ENCODE results near the gene SGSM2.

DNA sequence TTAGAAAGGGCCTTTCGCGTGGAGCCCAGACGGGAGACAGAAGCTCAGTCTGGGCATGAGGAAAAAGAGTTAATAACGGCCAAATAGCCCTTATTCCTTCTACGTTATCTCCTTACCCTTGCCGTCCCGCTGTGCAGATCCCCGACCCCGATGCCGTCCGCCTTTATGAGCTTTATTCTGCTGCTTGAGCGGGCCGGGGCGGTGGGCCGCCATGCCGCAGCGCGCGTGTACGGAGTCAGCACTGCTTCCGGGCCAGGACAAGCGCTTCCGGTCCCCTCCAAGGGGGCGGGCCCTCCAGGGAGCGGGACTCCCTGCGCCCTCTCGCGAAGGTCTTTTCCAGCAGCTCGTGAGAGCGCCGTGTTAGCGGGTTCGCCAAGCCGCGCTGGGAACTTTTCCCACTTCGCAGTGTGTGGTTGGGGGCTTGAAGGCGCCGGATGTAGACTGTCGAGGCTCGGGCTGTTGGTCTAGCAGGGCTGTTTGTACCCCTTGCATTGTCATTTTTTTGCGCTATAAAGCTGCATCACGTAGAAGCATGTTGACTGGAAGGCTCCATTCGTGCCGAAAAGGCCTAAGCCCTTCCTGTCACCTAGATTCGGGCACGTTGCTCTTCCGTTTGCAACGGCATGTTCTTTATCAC, 968 bp upstream of the SGSM2 start, which contains the start of gene TSR1:
- TF ChIP-seq, protein P1, sequence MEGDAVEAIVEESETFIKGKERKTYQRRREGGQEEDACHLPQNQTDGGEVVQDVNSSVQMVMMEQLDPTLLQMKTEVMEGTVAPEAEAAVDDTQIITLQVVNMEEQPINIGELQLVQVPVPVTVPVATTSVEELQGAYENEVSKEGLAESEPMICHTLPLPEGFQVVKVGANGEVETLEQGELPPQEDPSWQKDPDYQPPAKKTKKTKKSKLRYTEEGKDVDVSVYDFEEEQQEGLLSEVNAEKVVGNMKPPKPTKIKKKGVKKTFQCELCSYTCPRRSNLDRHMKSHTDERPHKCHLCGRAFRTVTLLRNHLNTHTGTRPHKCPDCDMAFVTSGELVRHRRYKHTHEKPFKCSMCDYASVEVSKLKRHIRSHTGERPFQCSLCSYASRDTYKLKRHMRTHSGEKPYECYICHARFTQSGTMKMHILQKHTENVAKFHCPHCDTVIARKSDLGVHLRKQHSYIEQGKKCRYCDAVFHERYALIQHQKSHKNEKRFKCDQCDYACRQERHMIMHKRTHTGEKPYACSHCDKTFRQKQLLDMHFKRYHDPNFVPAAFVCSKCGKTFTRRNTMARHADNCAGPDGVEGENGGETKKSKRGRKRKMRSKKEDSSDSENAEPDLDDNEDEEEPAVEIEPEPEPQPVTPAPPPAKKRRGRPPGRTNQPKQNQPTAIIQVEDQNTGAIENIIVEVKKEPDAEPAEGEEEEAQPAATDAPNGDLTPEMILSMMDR (IDR thresholded peaks at IDR 0.05), result no peak
- peak; percentile 71 to 93 for TF ChIP-seq POLR2A (IDR thresholded peaks at IDR 0.05)

Data from adrenal gland (tissue), 5 donors.